GM18951 (cell line): ENCODE results near the gene CALCA.

Source experiments
- POLR2A ChIP-seq: IDR thresholded peaks from 4 replicates; pipeline ENCODE4 v1.6.1; 2011; ENCODE audit warnings: mild to moderate bottlenecking; ENCODE audit not compliant: insufficient read length, insufficient read depth; ENCODE audit errors: extremely low read depth
- in situ Hi-C: fragments of 300-500 bp; cut with MboI; formaldehyde crosslinking; loops from one replicate; pipeline ENCODE4 v1.12.0; 2022; ENCODE audit warnings: low sequenced_read_pairs, mixed read lengths, inconsistent platforms; ENCODE audit not compliant: unreplicated experiment

CALCA gene

GRCh38 chr11:14924318-14924717 lies 47.8 kb downstream of the CALCA start:
- in situ Hi-C loops: no loop called here
- TF ChIP-seq POLR2A: no peak
